GM13977 (cell line): ENCODE results near the gene UNC13D.
A peak's percentile ranks its signal among the peaks of the same experiment; 100 is the strongest.

Source experiments
- DNase-seq: peaks from one replicate; pipeline ENCODE4 v3.0.0; 2012; ENCODE audit warnings: low spot score
- CTCF ChIP-seq: IDR thresholded peaks from 2 replicates; pipeline ENCODE4 v1.5.1; 2012; ENCODE audit warnings: mild to moderate bottlenecking, control low read depth; ENCODE audit not compliant: insufficient read depth; ENCODE audit errors: extremely low read depth, missing control alignments
- in situ Hi-C: fragments of 300-500 bp; cut with MboI; formaldehyde crosslinking; loops from one replicate; pipeline ENCODE4 v1.12.0; 2022; ENCODE audit warnings: low sequenced_read_pairs, low pct_unique_long_range_greater_than_20kb, mixed read lengths, inconsistent platforms; ENCODE audit not compliant: unreplicated experiment

UNC13D gene

GRCh38 chr17:75830164-75831031 lies 13.8 kb downstream of the UNC13D start:
- peak; percentile 61 for DNase-seq
- in situ Hi-C loops: no loop called here
- TF ChIP-seq CTCF: peak; percentile 60

GRCh38 chr17:75829747-75830146 lies 14.5 kb downstream of the UNC13D start:
- in situ Hi-C loops: no loop called here
- no peak for TF ChIP-seq CTCF
- DNase-seq: peak; percentile 23

- no peak for TF ChIP-seq CTCF
- in situ Hi-C loops: no loop called here
- DNase-seq: no peak
Measured at GRCh38 chr17:75828741-75829140, 15.5 kb downstream of the UNC13D start.

GRCh38 chr17:75828076-75828400 lies 16.2 kb downstream of the UNC13D start:
- no peak for DNase-seq
- in situ Hi-C loops: no loop called here
- no peak for TF ChIP-seq CTCF

GRCh38 chr17:75827308-75828075 lies 16.7 kb downstream of the UNC13D start:
- DNase-seq: peak; percentile 93
- in situ Hi-C loops: no loop called here
- TF ChIP-seq CTCF: peak; percentile 72

GRCh38 chr17:75826561-75827307 lies 17.5 kb downstream of the UNC13D start:
- peak; percentile 36 for DNase-seq
- in situ Hi-C loops: no loop called here
- no peak for TF ChIP-seq CTCF
